C4-2B (cell line): ENCODE measurements around the gene GNGT2.
A peak's percentile ranks its signal among the peaks of the same experiment; 100 is the strongest.

Experiments used
- CTCF ChIP-seq: fragments of 450-650 bp; conservative IDR thresholded peaks from 2 replicates; pipeline ENCODE4 v1.5.1; 2017; ENCODE audit warnings: mild to moderate bottlenecking
- ZFX ChIP-seq: fragments of 450-650 bp; IDR thresholded peaks from 2 replicates; pipeline ENCODE4 v1.6.1; 2017

- TF ChIP-seq CTCF: peak; percentile 95
- no peak for TF ChIP-seq ZFX
Observed at GRCh38 chr17:49227436-49228261, 17.3 kb upstream of the GNGT2 start.
